BE2C (cell line): ENCODE results near the gene GRK3.
"Not testable (repeated sequence)": the region's sequence is repeated elsewhere in the genome, so short reads cannot be mapped to it uniquely, and the experiment has no call there.

Experiments used
- DNase-seq: peaks from one replicate; pipeline ENCODE4 v3.0.0-alpha.2; 2020
- H3K27me3 ChIP-seq: fragments of 250-450 bp; sonication (Bioruptor Pico); 2 replicates; pipeline ENCODE4 v1.5.1; 2020; ENCODE audit warnings: mild to moderate bottlenecking
- H3K36me3 ChIP-seq: fragments of 250-450 bp; sonication (Bioruptor Pico); 2 replicates; pipeline ENCODE4 v1.5.1; 2020; ENCODE audit warnings: mild to moderate bottlenecking
- H3K4me1 ChIP-seq: fragments of 250-450 bp; sonication (Bioruptor Pico); 2 replicates; pipeline ENCODE4 v1.5.1; 2020
- H3K4me3 ChIP-seq: 2 replicates; pipeline ENCODE4 v1.5.1; 2011; ENCODE audit warnings: low read depth, low read length
- H3K9me3 ChIP-seq: fragments of 250-450 bp; sonication (Bioruptor Pico); 2 replicates; pipeline ENCODE4 v1.5.1; 2020
- TF ChIP-seq, protein P1 (sequence below): IDR thresholded peaks from 2 replicates; pipeline ENCODE4 v1.5.1; 2012; ENCODE audit warnings: mild to moderate bottlenecking, low read depth, low read length

GRK3 gene

GRCh38 chr22:25621986-25622385 is 57.5 kb downstream of the GRK3 start:
- H3K4me3 ChIP-seq = no peak overlapping the region
- no peak for DNase-seq
- peaks cover 43% of the 10 kb centered on the region for H3K36me3 ChIP-seq
- TF ChIP-seq, protein P1, sequence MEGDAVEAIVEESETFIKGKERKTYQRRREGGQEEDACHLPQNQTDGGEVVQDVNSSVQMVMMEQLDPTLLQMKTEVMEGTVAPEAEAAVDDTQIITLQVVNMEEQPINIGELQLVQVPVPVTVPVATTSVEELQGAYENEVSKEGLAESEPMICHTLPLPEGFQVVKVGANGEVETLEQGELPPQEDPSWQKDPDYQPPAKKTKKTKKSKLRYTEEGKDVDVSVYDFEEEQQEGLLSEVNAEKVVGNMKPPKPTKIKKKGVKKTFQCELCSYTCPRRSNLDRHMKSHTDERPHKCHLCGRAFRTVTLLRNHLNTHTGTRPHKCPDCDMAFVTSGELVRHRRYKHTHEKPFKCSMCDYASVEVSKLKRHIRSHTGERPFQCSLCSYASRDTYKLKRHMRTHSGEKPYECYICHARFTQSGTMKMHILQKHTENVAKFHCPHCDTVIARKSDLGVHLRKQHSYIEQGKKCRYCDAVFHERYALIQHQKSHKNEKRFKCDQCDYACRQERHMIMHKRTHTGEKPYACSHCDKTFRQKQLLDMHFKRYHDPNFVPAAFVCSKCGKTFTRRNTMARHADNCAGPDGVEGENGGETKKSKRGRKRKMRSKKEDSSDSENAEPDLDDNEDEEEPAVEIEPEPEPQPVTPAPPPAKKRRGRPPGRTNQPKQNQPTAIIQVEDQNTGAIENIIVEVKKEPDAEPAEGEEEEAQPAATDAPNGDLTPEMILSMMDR = no peak
- no peaks in the 10 kb centered on the region for H3K9me3 ChIP-seq
- H3K27me3 ChIP-seq = no peaks in the 10 kb centered on the region
- H3K4me1 ChIP-seq = peaks cover 29% of the 10 kb centered on the region

GRCh38 chr22:25623310-25623734 is 58.8 kb downstream of the GRK3 start:
- H3K36me3 ChIP-seq = peaks cover 36% of the 10 kb centered on the region
- H3K4me1 ChIP-seq = peaks cover 42% of the 10 kb centered on the region
- H3K9me3 ChIP-seq = no peaks in the 10 kb centered on the region
- TF ChIP-seq, protein P1 = no peak
- H3K27me3 ChIP-seq = no peaks in the 10 kb centered on the region
- no peak overlapping the region for H3K4me3 ChIP-seq
- DNase-seq = no peak

GRCh38 chr22:25623851-25624250 is 59.4 kb downstream of the GRK3 start:
- Histone ChIP-seq H3K4me3 (no peak overlapping the region), H3K36me3 (peaks cover 36% of the 10 kb centered on the region), H3K4me1 (peaks cover 42% of the 10 kb centered on the region), H3K9me3 (no peaks in the 10 kb centered on the region), H3K27me3 (no peaks in the 10 kb centered on the region)
- DNase-seq = no peak
- TF ChIP-seq, protein P1 = no peak

DNA sequence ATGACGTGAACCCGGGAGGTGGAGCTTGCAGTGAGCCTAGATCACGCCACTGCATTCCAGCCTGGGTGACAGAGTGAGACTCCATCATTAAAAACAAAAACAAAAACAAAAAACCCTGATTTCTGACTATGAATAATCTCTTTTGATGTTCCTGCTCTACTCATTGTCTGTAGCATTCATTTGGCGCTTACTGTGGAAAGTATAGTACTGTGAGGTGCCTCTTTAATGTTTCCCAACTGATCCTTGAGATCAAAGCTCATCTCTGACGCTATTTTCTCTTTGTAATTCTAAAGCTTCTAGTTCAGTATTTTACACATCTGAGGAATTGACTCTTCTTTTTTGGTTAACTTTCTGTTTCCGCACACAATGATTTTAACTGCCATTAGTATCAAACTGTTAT is 60.0 kb downstream of the GRK3 start:
- H3K27me3 ChIP-seq = no peaks in the 10 kb centered on the region
- H3K4me3 ChIP-seq = no peak overlapping the region
- H3K36me3 ChIP-seq = peaks cover 33% of the 10 kb centered on the region
- DNase-seq = no peak
- TF ChIP-seq, protein P1 = no peak
- H3K9me3 ChIP-seq = no peaks in the 10 kb centered on the region
- H3K4me1 ChIP-seq = peaks cover 46% of the 10 kb centered on the region

- H3K4me3 ChIP-seq, H3K9me3 ChIP-seq, DNase-seq, H3K27me3 ChIP-seq: not testable (repeated sequence)
- Histone ChIP-seq H3K4me1 (peaks cover 43% of the 10 kb centered on the region), H3K36me3 (peaks cover 27% of the 10 kb centered on the region)
Observed at GRCh38 chr22:25625747-25626623, 61.5 kb downstream of the GRK3 start.

DNA sequence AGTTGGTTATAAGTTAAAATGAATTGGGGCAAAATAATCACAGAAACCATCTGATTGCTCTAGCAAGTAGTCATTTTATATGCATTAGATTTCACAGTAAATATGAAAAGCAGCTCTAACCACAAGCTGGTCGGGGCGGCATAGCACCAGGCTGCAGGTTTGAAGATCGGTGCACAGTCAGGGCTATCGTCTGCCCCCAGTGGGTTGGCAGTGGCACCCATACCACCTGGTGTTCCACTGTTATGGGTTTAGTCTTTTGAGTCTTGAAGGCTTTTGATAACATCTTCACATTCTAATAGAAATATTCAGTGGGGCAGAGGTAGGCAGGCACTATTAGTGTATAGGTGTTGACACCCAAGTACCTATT is 62.1 kb downstream of the GRK3 start:
- Histone ChIP-seq H3K36me3 (peaks cover 27% of the 10 kb centered on the region), H3K27me3 (no peaks in the 10 kb centered on the region), H3K4me3 (no peak overlapping the region), H3K4me1 (peaks cover 43% of the 10 kb centered on the region), H3K9me3 (no peaks in the 10 kb centered on the region)
- no peak for DNase-seq
- TF ChIP-seq, protein P1 = no peak
